ENCODE results near the gene KIRREL1.

KIRREL1 gene

GRCh38 chr1:157975228-157975950 is 18.1 kb upstream of the KIRREL1 start:
- DNase-seq (ENCODE audit: low read depth), result no peak

GRCh38 chr1:157976888-157977287 is 16.6 kb upstream of the KIRREL1 start:
- DNase-seq (ENCODE audit: low read depth), result no peak

- no peak for DNase-seq (ENCODE audit: low read depth)
These were observed 14.7 kb upstream of the KIRREL1 start for GRCh38 chr1:157978586-157979403.

- DNase-seq (ENCODE audit: low read depth), result no peak
These were observed 11.3 kb upstream of the KIRREL1 start for GRCh38 chr1:157982136-157982535.

- DNase-seq (ENCODE audit: low read depth), result no peak
These were observed 9.7 kb upstream of the KIRREL1 start for GRCh38 chr1:157983787-157984186.

- no peak for DNase-seq (ENCODE audit: low read depth)
These were observed 9.0 kb upstream of the KIRREL1 start for GRCh38 chr1:157984469-157984868.

GRCh38 chr1:157985473-157985872 is 8.0 kb upstream of the KIRREL1 start:
- DNase-seq (ENCODE audit: low read depth), result no peak

- DNase-seq (ENCODE audit: low read depth), result no peak
These were observed 5.4 kb upstream of the KIRREL1 start for GRCh38 chr1:157988002-157988401.

GRCh38 chr1:157992031-157992832 is 1.2 kb upstream of the KIRREL1 start:
- DNase-seq (ENCODE audit: low read depth), result peak; percentile 60

GRCh38 chr1:157992833-157993146 is 655 bp upstream of the KIRREL1 start:
- DNase-seq (ENCODE audit: low read depth), result no peak

GRCh38 chr1:157993918-157994605 is 617 bp downstream of the KIRREL1 start:
- no peak for DNase-seq (ENCODE audit: low read depth)

GRCh38 chr1:157994704-157995582 is 1.5 kb downstream of the KIRREL1 start:
- peak; percentile 56 for DNase-seq (ENCODE audit: low read depth)

- DNase-seq (ENCODE audit: low read depth), result no peak
These were observed 2.2 kb downstream of the KIRREL1 start for GRCh38 chr1:157995583-157996169.

GRCh38 chr1:157996433-157996832 is 3.0 kb downstream of the KIRREL1 start:
- DNase-seq (ENCODE audit: low read depth), result no peak

GRCh38 chr1:158000507-158000906 is 7.1 kb downstream of the KIRREL1 start:
- DNase-seq (ENCODE audit: low read depth), result no peak

GRCh38 chr1:158002022-158002630 is 8.7 kb downstream of the KIRREL1 start:
- DNase-seq (ENCODE audit: low read depth), result peak; percentile 61

GRCh38 chr1:158002631-158003405 is 9.4 kb downstream of the KIRREL1 start:
- DNase-seq (ENCODE audit: low read depth), result no peak

- no peak for DNase-seq (ENCODE audit: low read depth)
These were observed 10.0 kb downstream of the KIRREL1 start for GRCh38 chr1:158003406-158003800.

- no peak for DNase-seq (ENCODE audit: low read depth)
These were observed 11.8 kb downstream of the KIRREL1 start for GRCh38 chr1:158005224-158005623.

- DNase-seq (ENCODE audit: low read depth), result no peak
These were observed 13.7 kb downstream of the KIRREL1 start for GRCh38 chr1:158007180-158007579.
